ENCODE results near the gene NDUFS6.
A peak's percentile ranks its signal among the peaks of the same experiment; 100 is the strongest.

GRCh38 chr5:1801222-1801966 is at the start of gene NDUFS6:
- TF ChIP-seq, protein P1, sequence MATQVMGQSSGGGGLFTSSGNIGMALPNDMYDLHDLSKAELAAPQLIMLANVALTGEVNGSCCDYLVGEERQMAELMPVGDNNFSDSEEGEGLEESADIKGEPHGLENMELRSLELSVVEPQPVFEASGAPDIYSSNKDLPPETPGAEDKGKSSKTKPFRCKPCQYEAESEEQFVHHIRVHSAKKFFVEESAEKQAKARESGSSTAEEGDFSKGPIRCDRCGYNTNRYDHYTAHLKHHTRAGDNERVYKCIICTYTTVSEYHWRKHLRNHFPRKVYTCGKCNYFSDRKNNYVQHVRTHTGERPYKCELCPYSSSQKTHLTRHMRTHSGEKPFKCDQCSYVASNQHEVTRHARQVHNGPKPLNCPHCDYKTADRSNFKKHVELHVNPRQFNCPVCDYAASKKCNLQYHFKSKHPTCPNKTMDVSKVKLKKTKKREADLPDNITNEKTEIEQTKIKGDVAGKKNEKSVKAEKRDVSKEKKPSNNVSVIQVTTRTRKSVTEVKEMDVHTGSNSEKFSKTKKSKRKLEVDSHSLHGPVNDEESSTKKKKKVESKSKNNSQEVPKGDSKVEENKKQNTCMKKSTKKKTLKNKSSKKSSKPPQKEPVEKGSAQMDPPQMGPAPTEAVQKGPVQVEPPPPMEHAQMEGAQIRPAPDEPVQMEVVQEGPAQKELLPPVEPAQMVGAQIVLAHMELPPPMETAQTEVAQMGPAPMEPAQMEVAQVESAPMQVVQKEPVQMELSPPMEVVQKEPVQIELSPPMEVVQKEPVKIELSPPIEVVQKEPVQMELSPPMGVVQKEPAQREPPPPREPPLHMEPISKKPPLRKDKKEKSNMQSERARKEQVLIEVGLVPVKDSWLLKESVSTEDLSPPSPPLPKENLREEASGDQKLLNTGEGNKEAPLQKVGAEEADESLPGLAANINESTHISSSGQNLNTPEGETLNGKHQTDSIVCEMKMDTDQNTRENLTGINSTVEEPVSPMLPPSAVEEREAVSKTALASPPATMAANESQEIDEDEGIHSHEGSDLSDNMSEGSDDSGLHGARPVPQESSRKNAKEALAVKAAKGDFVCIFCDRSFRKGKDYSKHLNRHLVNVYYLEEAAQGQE (IDR thresholded peaks at IDR 0.05; ENCODE audit: low read depth), result 0 out of 2 replicates have a peak, but pooled peaks have one; percentile 16
- TF ChIP-seq FOXM1 (IDR thresholded peaks at IDR 0.05; ENCODE audit: borderline replicate concordance, low read depth), result no peak
- TF ChIP-seq ZBTB7A (IDR thresholded peaks at IDR 0.05; ENCODE audit: low read depth), result no peak
- TF ChIP-seq USF1 (IDR thresholded peaks at IDR 0.05), result 0 out of 2 replicates have a peak, but pooled peaks have one; percentile 20
- TF ChIP-seq NFIC (IDR thresholded peaks at IDR 0.05), result no peak
- no peak for TF ChIP-seq RAD21 (IDR thresholded peaks at IDR 0.05; ENCODE audit: low read depth)
- TF ChIP-seq MAX (IDR thresholded peaks at IDR 0.05), result peak; percentile 84; the same call in 1 of the 2 replicates
- peak; percentile 46; the same call in 1 of the 2 replicates for TF ChIP-seq TCF12 (IDR thresholded peaks at IDR 0.05; ENCODE audit: low read depth)

All from Ishikawa (cell line).